Measurements from ENCODE around the gene FBN3.

The FBN3 gene

GRCh38 chr19:8141726-8142512 is 7.5 kb downstream of the FBN3 start:
- no peak overlapping the region for H3K27ac Mint-ChIP-seq
- H3K9me3 Mint-ChIP-seq: no peaks in the 10 kb centered on the region
- no peaks in the 10 kb centered on the region for H3K36me3 Mint-ChIP-seq (ENCODE audit: low read depth)
- no peak overlapping the region for H3K4me3 Mint-ChIP-seq
- H3K27me3 Mint-ChIP-seq: peaks cover 13% of the 10 kb centered on the region
- H3K4me1 Mint-ChIP-seq (ENCODE audit: low read depth): no peaks in the 10 kb centered on the region
- DNase-seq: no peak

- DNase-seq: no peak
- no peaks in the 10 kb centered on the region for H3K4me1 Mint-ChIP-seq (ENCODE audit: low read depth)
- H3K27ac Mint-ChIP-seq: no peak overlapping the region
- H3K27me3 Mint-ChIP-seq: no peaks in the 10 kb centered on the region
- no peaks in the 10 kb centered on the region for H3K9me3 Mint-ChIP-seq
- no peaks in the 10 kb centered on the region for H3K36me3 Mint-ChIP-seq (ENCODE audit: low read depth)
- no peak overlapping the region for H3K4me3 Mint-ChIP-seq
Measured at GRCh38 chr19:8138201-8138600, 11.2 kb downstream of the FBN3 start.

GRCh38 chr19:8137425-8137824 is 12.0 kb downstream of the FBN3 start:
- H3K9me3 Mint-ChIP-seq: no peaks in the 10 kb centered on the region
- no peak overlapping the region for H3K4me3 Mint-ChIP-seq
- H3K27ac Mint-ChIP-seq: no peak overlapping the region
- H3K36me3 Mint-ChIP-seq (ENCODE audit: low read depth): no peaks in the 10 kb centered on the region
- no peaks in the 10 kb centered on the region for H3K27me3 Mint-ChIP-seq
- H3K4me1 Mint-ChIP-seq (ENCODE audit: low read depth): no peaks in the 10 kb centered on the region
- no peak for DNase-seq

- H3K36me3 Mint-ChIP-seq (ENCODE audit: low read depth): no peaks in the 10 kb centered on the region
- H3K9me3 Mint-ChIP-seq: no peaks in the 10 kb centered on the region
- no peak overlapping the region for H3K27ac Mint-ChIP-seq
- no peak for DNase-seq
- no peaks in the 10 kb centered on the region for H3K27me3 Mint-ChIP-seq
- no peaks in the 10 kb centered on the region for H3K4me1 Mint-ChIP-seq (ENCODE audit: low read depth)
- H3K4me3 Mint-ChIP-seq: no peak overlapping the region
Measured at GRCh38 chr19:8135946-8136618, 13.3 kb downstream of the FBN3 start.

GRCh38 chr19:8132858-8133458 is 16.4 kb downstream of the FBN3 start:
- Mint-ChIP-seq H3K4me1 (ENCODE audit: low read depth) (no peaks in the 10 kb centered on the region), H3K27me3 (no peaks in the 10 kb centered on the region), H3K4me3 (no peak overlapping the region), H3K36me3 (ENCODE audit: low read depth) (no peaks in the 10 kb centered on the region), H3K27ac (no peak overlapping the region), H3K9me3 (no peaks in the 10 kb centered on the region)
- DNase-seq: no peak

- Mint-ChIP-seq H3K27ac (no peak overlapping the region), H3K36me3 (ENCODE audit: low read depth) (no peaks in the 10 kb centered on the region), H3K9me3 (no peaks in the 10 kb centered on the region), H3K4me1 (ENCODE audit: low read depth) (no peaks in the 10 kb centered on the region), H3K4me3 (no peak overlapping the region), H3K27me3 (no peaks in the 10 kb centered on the region)
- no peak for DNase-seq
Measured at GRCh38 chr19:8131517-8131916, 17.9 kb downstream of the FBN3 start.

- Mint-ChIP-seq H3K27me3 (peaks cover under 1% of the 10 kb centered on the region), H3K4me1 (ENCODE audit: low read depth) (no peaks in the 10 kb centered on the region), H3K36me3 (ENCODE audit: low read depth) (no peaks in the 10 kb centered on the region), H3K27ac (no peak overlapping the region), H3K9me3 (no peaks in the 10 kb centered on the region), H3K4me3 (no peak overlapping the region)
- no peak for DNase-seq
Measured at GRCh38 chr19:8129061-8129618, 20.3 kb downstream of the FBN3 start.

- H3K4me3 Mint-ChIP-seq: no peak overlapping the region
- no peak for DNase-seq
- H3K27me3 Mint-ChIP-seq: peaks cover 5% of the 10 kb centered on the region
- no peaks in the 10 kb centered on the region for H3K9me3 Mint-ChIP-seq
- no peaks in the 10 kb centered on the region for H3K36me3 Mint-ChIP-seq (ENCODE audit: low read depth)
- no peaks in the 10 kb centered on the region for H3K4me1 Mint-ChIP-seq (ENCODE audit: low read depth)
- no peak overlapping the region for H3K27ac Mint-ChIP-seq
Measured at GRCh38 chr19:8128551-8128950, 20.8 kb downstream of the FBN3 start.

GRCh38 chr19:8127311-8127710 is 22.1 kb downstream of the FBN3 start:
- Mint-ChIP-seq H3K4me3 (no peak overlapping the region), H3K4me1 (ENCODE audit: low read depth) (no peaks in the 10 kb centered on the region), H3K27ac (no peak overlapping the region), H3K36me3 (ENCODE audit: low read depth) (no peaks in the 10 kb centered on the region), H3K27me3 (peaks cover 5% of the 10 kb centered on the region), H3K9me3 (no peaks in the 10 kb centered on the region)
- no peak for DNase-seq

- Mint-ChIP-seq H3K36me3 (ENCODE audit: low read depth) (no peaks in the 10 kb centered on the region), H3K9me3 (no peaks in the 10 kb centered on the region), H3K27ac (no peak overlapping the region), H3K27me3 (peaks cover 5% of the 10 kb centered on the region), H3K4me1 (ENCODE audit: low read depth) (no peaks in the 10 kb centered on the region), H3K4me3 (no peak overlapping the region)
- DNase-seq: no peak
Measured at GRCh38 chr19:8126511-8126910, 22.9 kb downstream of the FBN3 start.

GRCh38 chr19:8126008-8126407 is 23.4 kb downstream of the FBN3 start:
- H3K27ac Mint-ChIP-seq: no peak overlapping the region
- DNase-seq: no peak
- peaks cover 5% of the 10 kb centered on the region for H3K27me3 Mint-ChIP-seq
- H3K36me3 Mint-ChIP-seq (ENCODE audit: low read depth): no peaks in the 10 kb centered on the region
- no peak overlapping the region for H3K4me3 Mint-ChIP-seq
- no peaks in the 10 kb centered on the region for H3K4me1 Mint-ChIP-seq (ENCODE audit: low read depth)
- H3K9me3 Mint-ChIP-seq: no peaks in the 10 kb centered on the region

- H3K27ac Mint-ChIP-seq: no peak overlapping the region
Measured at GRCh38 chr19:8123683-8124082, 25.7 kb downstream of the FBN3 start.

GRCh38 chr19:8120636-8121480 is 28.5 kb downstream of the FBN3 start:
- no peak overlapping the region for H3K27ac Mint-ChIP-seq

More at GRCh38 chr19:8123683-8124082, 25.7 kb downstream of the FBN3 start:
- no peak overlapping the region for H3K4me3 Mint-ChIP-seq
- H3K36me3 Mint-ChIP-seq (ENCODE audit: low read depth): no peaks in the 10 kb centered on the region
- no peaks in the 10 kb centered on the region for H3K9me3 Mint-ChIP-seq
- H3K27me3 Mint-ChIP-seq: peaks cover 5% of the 10 kb centered on the region
- DNase-seq: no peak
- H3K4me1 Mint-ChIP-seq (ENCODE audit: low read depth): no peaks in the 10 kb centered on the region

GRCh38 chr19:8117991-8118390 is 31.4 kb downstream of the FBN3 start:
- Mint-ChIP-seq H3K36me3 (ENCODE audit: low read depth) (no peaks in the 10 kb centered on the region), H3K9me3 (no peaks in the 10 kb centered on the region), H3K4me1 (ENCODE audit: low read depth) (no peaks in the 10 kb centered on the region), H3K4me3 (no peak overlapping the region), H3K27me3 (no peaks in the 10 kb centered on the region), H3K27ac (no peak overlapping the region)
- no peak for DNase-seq

More at GRCh38 chr19:8120636-8121480, 28.5 kb downstream of the FBN3 start:
- H3K4me1 Mint-ChIP-seq (ENCODE audit: low read depth): no peaks in the 10 kb centered on the region
- H3K4me3 Mint-ChIP-seq: no peak overlapping the region
- no peaks in the 10 kb centered on the region for H3K36me3 Mint-ChIP-seq (ENCODE audit: low read depth)
- peaks cover 5% of the 10 kb centered on the region for H3K27me3 Mint-ChIP-seq
- DNase-seq: no peak
- no peaks in the 10 kb centered on the region for H3K9me3 Mint-ChIP-seq
